Panc1 (cell line): ENCODE results near the gene KLHL30. TPM values are rescaled to one million over a fixed set of nuclear protein-coding genes. Genes with fewer than 3 reads are reported as not detected.

ENCODE experiments used
- ATAC-seq: fragments of 200-7000 bp; cut with Tn5 transposase; 2 replicates; pipeline ENCODE4 v1.9.1; 2020; ENCODE audit warnings: mild to moderate bottlenecking, moderate library complexity
- BruUV-seq: library from RNA; stranded (reverse); fragments of 400-500 nt; replicated peaks from 2 replicates; lab custom pipeline; 2021; lab: Mats Ljungman, UMichigan
- CTCF ChIA-PET: fragments of 300-600 bp; sonication (Branson Sonifier 250); formaldehyde crosslinking; loops from one replicate; lab custom pipeline; 2022; ENCODE audit warnings: antibody characterized with exemption; lab: Charles Lee
- POLR2A ChIA-PET: fragments of 300-600 bp; sonication (Branson Sonifier 250); formaldehyde crosslinking; loops from one replicate; lab custom pipeline; 2022; ENCODE audit warnings: antibody characterized with exemption; lab: Charles Lee
- DNase-seq: peaks from one replicate; pipeline ENCODE4 v3.0.0-alpha.2; 2010; ENCODE audit warnings: low read depth, low spot score
- H3K27ac ChIP-seq: 2 replicates; pipeline ENCODE4 v1.5.1; 2011; ENCODE audit warnings: mild to moderate bottlenecking, low read length, inconsistent platforms
- H3K27me3 ChIP-seq: fragments of 200-500 bp; sonication (Bioruptor generic); 2 replicates; pipeline ENCODE4 v1.6.0; 2014; ENCODE audit warnings: low read length, inconsistent platforms; ENCODE audit not compliant: control insufficient read depth, insufficient read depth
- H3K36me3 ChIP-seq: fragments of 200-500 bp; sonication (Bioruptor generic); 2 replicates; pipeline ENCODE4 v1.5.1; 2014; ENCODE audit warnings: inconsistent platforms, mild to moderate bottlenecking, low read length, moderate library complexity; ENCODE audit not compliant: control insufficient read depth, insufficient read depth
- H3K4me1 ChIP-seq: 2 replicates; pipeline ENCODE4 v1.5.1; 2011; ENCODE audit warnings: inconsistent platforms, mild to moderate bottlenecking, low read length, moderate library complexity; ENCODE audit not compliant: control insufficient read depth, insufficient read depth
- H3K4me3 ChIP-seq, 2 experiments: 2 replicates each; pipeline ENCODE4 v1.5.1; 2011 to 2012; ENCODE audit warnings: low read depth in 2 of 2, low read length in 2 of 2, mild to moderate bottlenecking in 2 of 2, inconsistent platforms in 1 of 2, moderate library complexity in 1 of 2
- H3K9me3 ChIP-seq: fragments of 200-500 bp; sonication (Bioruptor generic); 2 replicates; pipeline ENCODE4 v1.5.1; 2014; ENCODE audit warnings: low read depth, mild to moderate bottlenecking, inconsistent platforms, low read length, moderate library complexity; ENCODE audit not compliant: control insufficient read depth, insufficient read depth
- POLR2AphosphoS5 ChIP-seq: IDR thresholded peaks from 2 replicates; pipeline ENCODE4 v1.6.1; 2012; ENCODE audit warnings: mild to moderate bottlenecking, low read depth, low read length, moderate library complexity
- SIN3A ChIP-seq: IDR thresholded peaks from 2 replicates; pipeline ENCODE4 v1.6.1; 2012; ENCODE audit warnings: low read depth, mild to moderate bottlenecking, low read length, moderate library complexity, borderline replicate concordance; ENCODE audit not compliant: insufficient read depth
- TCF7L2 ChIP-seq: IDR thresholded peaks from 2 replicates; pipeline ENCODE4 v1.6.1; 2011; ENCODE audit warnings: mild to moderate bottlenecking, low read depth, low read length, inconsistent platforms
- in situ Hi-C: cut with HindIII; loops from 2 replicates; pipeline ENCODE4 v1.10.0; 2016; ENCODE audit warnings: low sequenced_read_pairs, low pct_unique_long_range_greater_than_20kb
- intact Hi-C: fragments of 100-400 bp; cut with micrococcal nuclease; formaldehyde crosslinking; loops from one replicate; pipeline ENCODE4 v1.10.0; 2022; ENCODE audit not compliant: unreplicated experiment
- total RNA-seq: library from RNA; stranded (reverse); gene quantifications from one replicate; pipeline ENCODE4 v1.2.1, GENCODE V29; 2021; ENCODE audit not compliant: unreplicated experiment
- TF ChIP-seq, protein P1 (sequence below): fragments of 450-650 bp; IDR thresholded peaks from 2 replicates; pipeline ENCODE4 v1.5.1; 2017; ENCODE audit warnings: mild to moderate bottlenecking
- TF ChIP-seq, protein P2 (sequence below), 2 experiments: IDR thresholded peaks; 2 replicates each; pipeline ENCODE4 v1.6.1; 2011 to 2012; ENCODE audit warnings: low read depth in 2 of 2, control low read depth in 1 of 2, low read length in 1 of 2, mild to moderate bottlenecking in 1 of 2, moderate library complexity in 1 of 2; ENCODE audit not compliant: insufficient read depth in 1 of 2

Gene KLHL30
- total RNA-seq, 1 experiment from 2014 or later: 0.26 TPM

DNA sequence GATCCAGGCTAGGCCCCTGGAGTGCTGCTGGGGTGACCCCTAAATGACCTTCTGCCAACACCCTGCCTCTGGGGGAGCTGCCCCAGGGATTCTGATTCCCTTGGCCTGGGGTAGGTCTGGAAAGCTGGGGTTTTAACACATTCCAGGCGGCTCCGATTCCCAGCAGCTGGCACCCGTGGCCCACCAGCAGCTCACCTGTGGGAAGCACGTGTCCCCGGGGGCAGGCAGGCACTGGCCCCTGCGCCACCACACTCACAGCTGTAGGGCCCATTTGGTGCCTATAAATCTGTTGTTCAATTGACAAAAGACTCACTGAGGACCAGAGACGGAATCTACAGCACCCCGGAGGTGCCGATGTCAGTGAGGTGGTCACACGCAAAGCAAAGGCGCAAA lies 4.1 kb upstream of the KLHL30 start:
- in situ Hi-C loops: no loop called here
- no peaks in the 10 kb centered on the region for H3K27me3 ChIP-seq
- no TSS peak for BruUV-seq

DNA sequence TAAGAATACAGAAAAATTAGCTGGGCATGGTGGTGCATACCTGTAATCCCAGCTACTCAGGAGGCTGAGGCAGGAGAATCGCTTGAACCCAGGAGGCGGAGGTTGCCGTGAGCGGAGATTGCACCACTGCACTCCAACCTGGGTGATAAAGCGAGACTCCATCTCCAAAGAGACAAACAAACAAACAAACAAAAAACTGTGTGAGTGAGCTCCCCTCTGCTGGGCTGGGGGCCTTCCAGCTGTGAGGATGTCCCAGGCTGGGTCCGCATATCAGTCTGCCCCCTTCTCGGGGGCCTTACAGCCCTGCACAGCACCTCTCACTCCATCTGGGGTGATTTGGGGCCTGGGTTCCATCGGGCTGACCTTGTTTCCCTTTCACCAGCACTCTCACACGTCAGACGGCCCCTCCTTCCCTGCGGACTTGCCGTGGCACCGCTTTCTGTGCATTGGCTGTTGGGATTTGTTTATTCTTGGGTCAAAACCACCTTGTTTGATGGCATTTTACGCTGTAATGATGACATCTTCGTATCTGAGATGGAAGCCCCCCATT lies 2.8 kb upstream of the KLHL30 start:
- intact Hi-C loops (no loop called here), in situ Hi-C loops (no loop called here)
- ATAC-seq: no peak
- CTCF ChIA-PET: no interaction called here
- TF ChIP-seq, protein P1, sequence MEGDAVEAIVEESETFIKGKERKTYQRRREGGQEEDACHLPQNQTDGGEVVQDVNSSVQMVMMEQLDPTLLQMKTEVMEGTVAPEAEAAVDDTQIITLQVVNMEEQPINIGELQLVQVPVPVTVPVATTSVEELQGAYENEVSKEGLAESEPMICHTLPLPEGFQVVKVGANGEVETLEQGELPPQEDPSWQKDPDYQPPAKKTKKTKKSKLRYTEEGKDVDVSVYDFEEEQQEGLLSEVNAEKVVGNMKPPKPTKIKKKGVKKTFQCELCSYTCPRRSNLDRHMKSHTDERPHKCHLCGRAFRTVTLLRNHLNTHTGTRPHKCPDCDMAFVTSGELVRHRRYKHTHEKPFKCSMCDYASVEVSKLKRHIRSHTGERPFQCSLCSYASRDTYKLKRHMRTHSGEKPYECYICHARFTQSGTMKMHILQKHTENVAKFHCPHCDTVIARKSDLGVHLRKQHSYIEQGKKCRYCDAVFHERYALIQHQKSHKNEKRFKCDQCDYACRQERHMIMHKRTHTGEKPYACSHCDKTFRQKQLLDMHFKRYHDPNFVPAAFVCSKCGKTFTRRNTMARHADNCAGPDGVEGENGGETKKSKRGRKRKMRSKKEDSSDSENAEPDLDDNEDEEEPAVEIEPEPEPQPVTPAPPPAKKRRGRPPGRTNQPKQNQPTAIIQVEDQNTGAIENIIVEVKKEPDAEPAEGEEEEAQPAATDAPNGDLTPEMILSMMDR: no peak
- TF ChIP-seq POLR2AphosphoS5: no peak
- TF ChIP-seq, protein P2, sequence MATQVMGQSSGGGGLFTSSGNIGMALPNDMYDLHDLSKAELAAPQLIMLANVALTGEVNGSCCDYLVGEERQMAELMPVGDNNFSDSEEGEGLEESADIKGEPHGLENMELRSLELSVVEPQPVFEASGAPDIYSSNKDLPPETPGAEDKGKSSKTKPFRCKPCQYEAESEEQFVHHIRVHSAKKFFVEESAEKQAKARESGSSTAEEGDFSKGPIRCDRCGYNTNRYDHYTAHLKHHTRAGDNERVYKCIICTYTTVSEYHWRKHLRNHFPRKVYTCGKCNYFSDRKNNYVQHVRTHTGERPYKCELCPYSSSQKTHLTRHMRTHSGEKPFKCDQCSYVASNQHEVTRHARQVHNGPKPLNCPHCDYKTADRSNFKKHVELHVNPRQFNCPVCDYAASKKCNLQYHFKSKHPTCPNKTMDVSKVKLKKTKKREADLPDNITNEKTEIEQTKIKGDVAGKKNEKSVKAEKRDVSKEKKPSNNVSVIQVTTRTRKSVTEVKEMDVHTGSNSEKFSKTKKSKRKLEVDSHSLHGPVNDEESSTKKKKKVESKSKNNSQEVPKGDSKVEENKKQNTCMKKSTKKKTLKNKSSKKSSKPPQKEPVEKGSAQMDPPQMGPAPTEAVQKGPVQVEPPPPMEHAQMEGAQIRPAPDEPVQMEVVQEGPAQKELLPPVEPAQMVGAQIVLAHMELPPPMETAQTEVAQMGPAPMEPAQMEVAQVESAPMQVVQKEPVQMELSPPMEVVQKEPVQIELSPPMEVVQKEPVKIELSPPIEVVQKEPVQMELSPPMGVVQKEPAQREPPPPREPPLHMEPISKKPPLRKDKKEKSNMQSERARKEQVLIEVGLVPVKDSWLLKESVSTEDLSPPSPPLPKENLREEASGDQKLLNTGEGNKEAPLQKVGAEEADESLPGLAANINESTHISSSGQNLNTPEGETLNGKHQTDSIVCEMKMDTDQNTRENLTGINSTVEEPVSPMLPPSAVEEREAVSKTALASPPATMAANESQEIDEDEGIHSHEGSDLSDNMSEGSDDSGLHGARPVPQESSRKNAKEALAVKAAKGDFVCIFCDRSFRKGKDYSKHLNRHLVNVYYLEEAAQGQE (IDR thresholded peaks at IDR 0.05; ENCODE audit: insufficient read depth in 1 of 2, low read depth in 2 of 2, low read length in 1 of 2): no peak
- TF ChIP-seq TCF7L2: no peak
- no peak for TF ChIP-seq SIN3A
- BruUV-seq: no TSS peak
- Histone ChIP-seq H3K9me3 (no peaks in the 10 kb centered on the region), H3K4me1 (peaks cover 8% of the 10 kb centered on the region), H3K27ac (no peak overlapping the region), H3K27me3 (no peaks in the 10 kb centered on the region), H3K36me3 (no peaks in the 10 kb centered on the region), H3K4me3 (no peak overlapping the region)
- POLR2A ChIA-PET: no interaction called here
- DNase-seq: no peak

More for the DNA sequence above, 4.1 kb upstream of the KLHL30 start:
- H3K4me1 ChIP-seq: peaks cover 6% of the 10 kb centered on the region
- ChIA-PET CTCF (no interaction called here), POLR2A (interaction anchor here (0.6 kb wide), 1 partner anchor 59 kb away, joined by 3 read pairs; no protein-coding TSS in a partner anchor)
- TF ChIP-seq, protein P1: no peak
- TF ChIP-seq SIN3A (no peak), TCF7L2 (no peak), POLR2AphosphoS5 (no peak)
- TF ChIP-seq, protein P2 (IDR thresholded peaks at IDR 0.05; ENCODE audit: insufficient read depth in 1 of 2, low read depth in 2 of 2, low read length in 1 of 2): no peak
- DNase-seq (no peak), ATAC-seq (no peak)
- H3K9me3 ChIP-seq: no peaks in the 10 kb centered on the region
- intact Hi-C loops: no loop called here
- H3K36me3 ChIP-seq: no peaks in the 10 kb centered on the region
- H3K27ac ChIP-seq: no peak overlapping the region
- no peak overlapping the region for H3K4me3 ChIP-seq
